Activated CD4-positive, alpha-beta memory T cell treated with anti-CD3 and anti-CD28 coated beads, Interleukin-2, amount 10 ng/mL, durations not matched to agents 7 days and 5 days (primary cell): ENCODE measurements around the gene SLC7A4. TPM values are rescaled to one million over a fixed set of nuclear protein-coding genes. Genes with fewer than 3 reads are reported as not detected.

ENCODE experiments used
- CTCF ChIA-PET: fragments of 350-600 bp; sonication (Branson Sonifier 250); formaldehyde crosslinking; loops from one replicate; lab custom pipeline; 2021; ENCODE audit warnings: antibody characterized with exemption, inconsistent platforms; lab: Charles Lee
- POLR2A ChIA-PET: fragments of 350-600 bp; sonication (Branson Sonifier 250); formaldehyde crosslinking; loops from one replicate; lab custom pipeline; 2021; ENCODE audit warnings: antibody characterized with exemption; lab: Charles Lee
- DNase-seq: peaks from one replicate; pipeline ENCODE4 v3.0.0-alpha.2; 2020
- H3K27ac Mint-ChIP-seq: one replicate; pipeline ENCODE4 v1.8.0; 2021; ENCODE audit warnings: mild to moderate bottlenecking, mixed read lengths
- H3K27me3 Mint-ChIP-seq: one replicate; pipeline ENCODE4 v1.8.0; 2021; ENCODE audit warnings: mixed read lengths
- H3K36me3 Mint-ChIP-seq: one replicate; pipeline ENCODE4 v1.8.0; 2021; ENCODE audit warnings: low read depth, mixed read lengths
- H3K4me1 Mint-ChIP-seq: one replicate; pipeline ENCODE4 v1.8.0; 2021; ENCODE audit warnings: mixed read lengths
- H3K4me3 Mint-ChIP-seq: one replicate; pipeline ENCODE4 v1.8.0; 2021; ENCODE audit warnings: mild to moderate bottlenecking, mixed read lengths
- H3K9me3 Mint-ChIP-seq: one replicate; pipeline ENCODE4 v1.8.0; 2021; ENCODE audit warnings: mixed read lengths
- total RNA-seq, 2 experiments: library from RNA; stranded (reverse); gene quantifications; one replicate each; pipeline ENCODE4 v1.2.3, GENCODE V29; 2021

SLC7A4 gene
- total RNA-seq, 2 experiments from 2014 or later, result not detected

- ChIA-PET POLR2A (interaction anchor here (1.6 kb wide), 1 partner anchor 8 kb away, joined by 5 read pairs; no protein-coding TSS in a partner anchor), CTCF (interaction anchor here (0.6 kb wide), 1 partner anchor 75 kb away, joined by 3 read pairs; no protein-coding TSS in a partner anchor)
- Mint-ChIP-seq H3K4me1 (peaks cover 8% of the 10 kb centered on the region), H3K9me3 (no peaks in the 10 kb centered on the region), H3K36me3 (peaks cover 17% of the 10 kb centered on the region), H3K4me3 (no peak overlapping the region), H3K27me3 (no peaks in the 10 kb centered on the region), H3K27ac (no peak overlapping the region)
- no peak for DNase-seq
Observed at GRCh38 chr22:20992456-20993303, 39.7 kb downstream of the SLC7A4 start.

GRCh38 chr22:20992056-20992442 is 40.3 kb downstream of the SLC7A4 start:
- Mint-ChIP-seq H3K36me3 (peaks cover 20% of the 10 kb centered on the region), H3K4me3 (no peak overlapping the region), H3K27ac (no peak overlapping the region), H3K9me3 (no peaks in the 10 kb centered on the region), H3K4me1 (peaks cover 8% of the 10 kb centered on the region), H3K27me3 (no peaks in the 10 kb centered on the region)
- ChIA-PET POLR2A (interaction anchor here (0.9 to 1.6 kb wide), 2 partner anchors 9 to 10 kb away, joined by 3 to 5 read pairs; partner anchors contain the start of gene THAP7), CTCF (interaction anchor here (0.5 to 0.6 kb wide), 2 partner anchors 48 to 74 kb away, joined by 3 to 4 read pairs; no protein-coding TSS in a partner anchor)
- no peak for DNase-seq

- Mint-ChIP-seq H3K9me3 (no peaks in the 10 kb centered on the region), H3K27me3 (no peaks in the 10 kb centered on the region), H3K36me3 (peaks cover 23% of the 10 kb centered on the region), H3K4me1 (peaks cover 8% of the 10 kb centered on the region), H3K4me3 (no peak overlapping the region), H3K27ac (no peak overlapping the region)
- ChIA-PET POLR2A (interaction anchor here (0.9 to 1.6 kb wide), 4 partner anchors 8 to 11 kb away, joined by 3 to 5 read pairs (median 4); partner anchors contain the start of genes LZTR1 and THAP7), CTCF (interaction anchor here (0.5 to 0.6 kb wide), 2 partner anchors 48 to 73 kb away, joined by 3 to 4 read pairs; no protein-coding TSS in a partner anchor)
- no peak for DNase-seq
Observed at GRCh38 chr22:20991252-20992055, 40.9 kb downstream of the SLC7A4 start.

GRCh38 chr22:20990184-20991180 is 41.9 kb downstream of the SLC7A4 start:
- H3K4me1 Mint-ChIP-seq, result peaks cover 8% of the 10 kb centered on the region
- H3K27ac Mint-ChIP-seq, result no peak overlapping the region
- no peak for DNase-seq
- H3K4me3 Mint-ChIP-seq, result no peak overlapping the region
- CTCF ChIA-PET, result no interaction called here
- H3K9me3 Mint-ChIP-seq, result no peaks in the 10 kb centered on the region
- no peaks in the 10 kb centered on the region for H3K27me3 Mint-ChIP-seq
- H3K36me3 Mint-ChIP-seq, result peaks cover 32% of the 10 kb centered on the region
- POLR2A ChIA-PET, result interaction anchor here (0.9 to 1.6 kb wide), 4 partner anchors 8 to 10 kb away, joined by 4 to 5 read pairs (median 4); partner anchors contain the start of gene LZTR1

GRCh38 chr22:20989323-20990138 is 42.8 kb downstream of the SLC7A4 start:
- no peak overlapping the region for H3K4me3 Mint-ChIP-seq
- peaks cover 29% of the 10 kb centered on the region for H3K36me3 Mint-ChIP-seq
- no peak for DNase-seq
- ChIA-PET POLR2A (interaction anchor here (0.9 to 1.6 kb wide), 2 partner anchors 7 to 11 kb away, joined by 4 read pairs; partner anchors contain the start of gene LZTR1), CTCF (no interaction called here)
- H3K27ac Mint-ChIP-seq, result no peak overlapping the region
- peaks cover 8% of the 10 kb centered on the region for H3K4me1 Mint-ChIP-seq
- H3K9me3 Mint-ChIP-seq, result no peaks in the 10 kb centered on the region
- no peaks in the 10 kb centered on the region for H3K27me3 Mint-ChIP-seq

GRCh38 chr22:20988573-20989322 is 43.6 kb downstream of the SLC7A4 start:
- Mint-ChIP-seq H3K36me3 (peaks cover 34% of the 10 kb centered on the region), H3K27me3 (no peaks in the 10 kb centered on the region), H3K9me3 (no peaks in the 10 kb centered on the region), H3K27ac (no peak overlapping the region), H3K4me1 (peaks cover 13% of the 10 kb centered on the region), H3K4me3 (no peak overlapping the region)
- DNase-seq, result no peak
- ChIA-PET POLR2A (no interaction called here), CTCF (no interaction called here)

- H3K27me3 Mint-ChIP-seq, result no peaks in the 10 kb centered on the region
- H3K4me1 Mint-ChIP-seq, result peaks cover 26% of the 10 kb centered on the region
- no peak overlapping the region for H3K4me3 Mint-ChIP-seq
- DNase-seq, result no peak
- CTCF ChIA-PET, result no interaction called here
- no peaks in the 10 kb centered on the region for H3K9me3 Mint-ChIP-seq
- POLR2A ChIA-PET, result interaction anchor here (1.0 kb wide), 1 partner anchor 12 kb away, joined by 4 read pairs; no protein-coding TSS in a partner anchor
- no peak overlapping the region for H3K27ac Mint-ChIP-seq
- peaks cover 37% of the 10 kb centered on the region for H3K36me3 Mint-ChIP-seq
Observed at GRCh38 chr22:20987375-20987774, 45.0 kb downstream of the SLC7A4 start.

- H3K4me1 Mint-ChIP-seq, result peaks cover 28% of the 10 kb centered on the region
- H3K27ac Mint-ChIP-seq, result no peak overlapping the region
- no peak for DNase-seq
- H3K4me3 Mint-ChIP-seq, result no peak overlapping the region
- H3K9me3 Mint-ChIP-seq, result no peaks in the 10 kb centered on the region
- H3K36me3 Mint-ChIP-seq, result peaks cover 37% of the 10 kb centered on the region
- H3K27me3 Mint-ChIP-seq, result no peaks in the 10 kb centered on the region
- ChIA-PET POLR2A (no interaction called here), CTCF (no interaction called here)
Observed at GRCh38 chr22:20986365-20986764, 46.0 kb downstream of the SLC7A4 start.

- H3K27ac Mint-ChIP-seq, result no peak overlapping the region
- peaks cover 33% of the 10 kb centered on the region for H3K4me1 Mint-ChIP-seq
- H3K9me3 Mint-ChIP-seq, result no peaks in the 10 kb centered on the region
- POLR2A ChIA-PET, result no interaction called here
- H3K27me3 Mint-ChIP-seq, result no peaks in the 10 kb centered on the region
- no peak overlapping the region for H3K4me3 Mint-ChIP-seq
- no peak for DNase-seq
- peaks cover 33% of the 10 kb centered on the region for H3K36me3 Mint-ChIP-seq
- CTCF ChIA-PET, result no interaction called here
Observed at GRCh38 chr22:20985720-20986119, 46.6 kb downstream of the SLC7A4 start.

GRCh38 chr22:20983081-20983771 is 49.1 kb downstream of the SLC7A4 start:
- H3K27me3 Mint-ChIP-seq, result no peaks in the 10 kb centered on the region
- no peak for DNase-seq
- POLR2A ChIA-PET, result interaction anchor here (1.4 to 2.7 kb wide), 2 partner anchors 18 to 32 kb away, joined by 5 to 48 read pairs; partner anchors contain the start of genes P2RX6 and THAP7
- CTCF ChIA-PET, result no interaction called here
- peaks cover 39% of the 10 kb centered on the region for H3K4me1 Mint-ChIP-seq
- peaks cover 8% of the 10 kb centered on the region for H3K9me3 Mint-ChIP-seq
- H3K4me3 Mint-ChIP-seq, result peak overlapping the region; percentile 89
- peak overlapping the region; percentile 80 for H3K27ac Mint-ChIP-seq
- peaks cover 32% of the 10 kb centered on the region for H3K36me3 Mint-ChIP-seq
